Measurements from ENCODE around the gene CAPN12.
"Not testable (repeated sequence)": the region's sequence is repeated elsewhere in the genome, so short reads cannot be mapped to it uniquely, and the experiment has no call there.

CAPN12 gene, protein sequence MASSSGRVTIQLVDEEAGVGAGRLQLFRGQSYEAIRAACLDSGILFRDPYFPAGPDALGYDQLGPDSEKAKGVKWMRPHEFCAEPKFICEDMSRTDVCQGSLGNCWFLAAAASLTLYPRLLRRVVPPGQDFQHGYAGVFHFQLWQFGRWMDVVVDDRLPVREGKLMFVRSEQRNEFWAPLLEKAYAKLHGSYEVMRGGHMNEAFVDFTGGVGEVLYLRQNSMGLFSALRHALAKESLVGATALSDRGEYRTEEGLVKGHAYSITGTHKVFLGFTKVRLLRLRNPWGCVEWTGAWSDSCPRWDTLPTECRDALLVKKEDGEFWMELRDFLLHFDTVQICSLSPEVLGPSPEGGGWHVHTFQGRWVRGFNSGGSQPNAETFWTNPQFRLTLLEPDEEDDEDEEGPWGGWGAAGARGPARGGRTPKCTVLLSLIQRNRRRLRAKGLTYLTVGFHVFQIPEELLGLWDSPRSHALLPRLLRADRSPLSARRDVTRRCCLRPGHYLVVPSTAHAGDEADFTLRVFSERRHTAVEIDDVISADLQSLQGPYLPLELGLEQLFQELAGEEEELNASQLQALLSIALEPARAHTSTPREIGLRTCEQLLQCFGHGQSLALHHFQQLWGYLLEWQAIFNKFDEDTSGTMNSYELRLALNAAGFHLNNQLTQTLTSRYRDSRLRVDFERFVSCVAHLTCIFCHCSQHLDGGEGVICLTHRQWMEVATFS

DNA sequence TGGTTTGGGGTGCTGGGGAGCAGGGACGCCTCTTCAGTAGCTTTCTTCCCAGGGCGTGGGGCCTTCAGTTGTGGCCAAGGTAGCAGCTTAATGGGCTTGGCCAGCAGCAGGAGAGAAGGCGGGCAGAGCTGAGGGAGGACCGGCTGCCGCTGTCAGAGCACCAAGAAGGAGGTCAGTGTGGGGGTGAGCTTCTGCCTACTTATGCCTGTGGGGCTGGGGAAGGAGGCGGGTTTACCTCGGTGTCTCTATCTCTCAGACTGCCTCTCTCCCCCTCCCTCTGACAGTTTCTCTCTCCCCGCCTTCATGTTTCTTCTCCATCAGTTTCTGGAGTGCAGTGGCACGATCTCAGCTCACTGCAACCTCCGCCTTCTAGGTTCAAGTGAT is at the start of gene CAPN12:
CAPN12 (minus strand) TSS at position 177 of the 384 bp plus-strand sequence. CDS start 309 bp downstream, outside the sequence.
- no peak for DNase-seq

DNA sequence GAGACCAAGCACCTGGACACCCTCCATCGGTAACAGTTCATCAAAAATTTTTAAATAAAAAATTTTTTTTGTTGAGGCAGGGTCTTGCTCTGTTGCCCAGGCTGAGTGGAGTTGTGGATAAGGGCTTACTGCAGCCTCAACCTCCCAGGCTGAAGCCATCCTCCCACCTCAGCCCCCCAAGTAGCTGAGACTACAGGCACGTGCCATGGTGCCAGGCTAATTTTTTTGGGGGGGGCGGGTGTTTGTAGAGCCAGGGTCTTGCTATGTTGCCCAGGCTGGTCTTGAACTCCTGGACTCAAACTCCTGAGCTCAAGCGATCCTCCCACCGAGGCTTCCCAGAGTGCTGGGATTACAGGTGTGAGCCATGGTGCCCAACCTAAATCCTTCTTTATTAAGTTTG is 49.4 kb upstream of the CAPN12 start:
- DNase-seq, result no peak

DNA sequence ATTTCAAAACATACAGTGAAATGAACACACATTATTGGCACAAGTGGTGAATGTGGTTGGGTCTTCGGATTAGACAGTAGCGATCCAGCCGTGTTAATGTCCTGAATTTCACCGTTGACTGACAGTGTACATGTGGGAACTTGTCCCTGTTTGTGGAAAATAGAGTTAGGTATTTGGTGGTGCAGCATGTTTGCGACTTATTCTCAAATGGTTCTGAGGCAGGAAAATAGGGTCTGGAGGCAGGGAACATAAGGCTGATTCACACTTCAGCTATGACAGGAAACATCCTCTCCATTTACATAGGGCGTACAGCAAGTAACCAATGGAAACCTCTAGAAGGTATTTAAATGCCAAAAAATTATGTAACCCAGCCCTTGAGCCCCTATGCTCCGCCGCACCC is 48.9 kb upstream of the CAPN12 start:
- DNase-seq, result no peak

- DNase-seq, result no peak
Measured at GRCh38 chr19:38792250-38793111, 48.2 kb upstream of the CAPN12 start.

DNA sequence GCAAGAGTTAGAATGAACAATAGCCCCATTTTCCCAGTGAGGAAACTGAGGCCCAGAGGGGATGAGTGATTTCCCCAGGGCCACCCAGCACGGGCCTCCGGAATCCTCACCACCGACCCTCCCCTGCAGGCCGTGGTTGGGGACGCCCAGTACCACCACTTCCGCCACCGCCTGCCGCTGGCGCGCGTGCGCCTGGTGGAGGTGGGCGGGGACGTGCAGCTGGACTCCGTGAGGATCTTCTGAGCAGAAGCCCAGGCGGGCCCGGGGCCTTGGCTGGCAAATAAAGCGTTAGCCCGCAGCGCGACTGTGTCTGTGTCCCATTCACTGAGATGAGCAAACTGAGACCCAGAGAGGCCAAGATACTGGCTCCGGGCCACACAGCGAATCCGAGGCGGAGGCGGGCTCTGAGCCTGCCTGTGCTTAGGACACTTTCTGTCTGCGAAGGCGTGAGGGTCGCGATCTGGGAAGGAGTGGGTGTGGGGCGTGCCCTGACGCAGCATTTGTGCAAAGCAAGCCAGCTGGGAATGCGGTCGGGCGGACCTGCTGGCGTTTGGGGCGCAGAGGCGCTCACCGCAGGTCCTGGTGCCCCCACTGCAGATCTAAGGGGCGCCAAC is 47.3 kb upstream of the CAPN12 start:
- DNase-seq, result not testable (repeated sequence)

- not testable (repeated sequence) for DNase-seq
Measured at GRCh38 chr19:38790507-38791403, 46.5 kb upstream of the CAPN12 start.

DNA sequence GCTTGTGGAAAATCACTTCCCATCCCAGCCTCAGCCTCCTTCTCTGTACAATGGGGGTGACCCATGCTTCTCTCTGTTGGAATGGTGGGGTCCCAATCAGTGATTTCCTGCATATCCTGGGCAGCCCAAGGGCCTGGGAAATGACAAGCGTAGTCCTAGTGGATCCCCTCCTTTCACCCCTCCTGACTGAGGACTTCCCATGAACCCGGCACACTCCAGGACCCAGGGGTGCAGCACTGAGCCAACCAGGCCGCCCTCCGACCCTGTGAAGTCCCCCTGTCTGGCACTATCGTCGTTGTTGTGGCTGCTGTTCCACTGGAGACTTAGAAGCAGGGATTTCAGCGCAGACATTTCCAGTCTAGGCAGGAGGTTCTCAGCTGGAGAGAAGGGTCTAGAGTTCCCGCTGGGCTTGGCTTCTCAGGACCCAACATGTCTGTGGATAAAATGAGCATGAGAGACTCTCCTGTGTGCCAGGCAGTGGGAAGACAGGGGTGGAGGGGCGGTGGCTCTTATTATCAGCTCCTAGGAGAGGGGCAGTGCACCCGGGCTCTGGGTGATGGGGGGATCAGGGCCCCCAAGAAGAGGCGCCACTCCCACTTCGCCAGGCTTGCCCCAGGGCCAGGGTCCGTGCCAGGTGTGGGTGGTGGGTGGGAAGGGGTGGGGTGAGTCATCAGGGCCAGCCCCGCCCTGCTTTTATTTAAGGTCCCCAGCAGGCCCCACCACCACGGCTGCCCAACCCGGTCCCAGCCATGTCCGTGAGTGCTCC is 44.4 kb upstream of the CAPN12 start, which contains the start of gene LGALS7B:
LGALS7B (plus strand) TSS at position 723 of the 766 bp plus-strand sequence; CDS start at position 750, 27 bp downstream.
- no peak for DNase-seq

DNA sequence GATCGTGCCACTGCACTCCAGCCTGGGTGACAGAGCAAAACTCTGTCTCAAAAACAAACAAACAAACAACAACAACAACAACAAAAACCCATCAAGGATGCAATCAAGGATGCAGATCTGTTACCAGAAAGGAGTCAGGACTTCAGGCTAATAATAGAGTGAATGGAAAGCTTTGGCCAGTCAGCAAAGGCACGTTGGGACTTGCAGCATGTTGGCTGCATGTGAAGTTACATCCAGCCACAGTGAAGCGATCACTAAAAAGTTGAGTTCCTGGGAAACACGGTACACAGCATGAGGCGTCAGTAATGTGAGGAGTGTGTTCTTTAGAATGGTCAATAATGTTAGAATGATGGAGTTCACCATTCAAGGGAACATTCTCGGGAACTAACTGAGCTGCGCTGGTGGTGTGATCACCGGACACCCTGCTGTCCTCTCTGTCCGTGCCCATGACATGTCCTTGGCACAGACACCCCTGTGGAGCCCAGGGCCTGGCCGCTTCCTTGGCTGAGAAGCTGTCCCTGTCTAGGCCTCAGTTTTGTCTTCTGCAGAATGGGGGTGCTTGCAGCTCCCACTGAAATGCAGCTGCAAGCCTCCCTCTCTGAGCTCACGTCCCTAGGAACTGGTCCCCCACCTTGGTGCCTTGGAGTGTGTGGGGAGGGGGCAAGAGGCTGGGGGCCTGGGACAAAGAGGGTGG is 42.4 kb upstream of the CAPN12 start:
- no peak for DNase-seq

- not testable (repeated sequence) for DNase-seq
Measured at GRCh38 chr19:38786061-38786460, 41.8 kb upstream of the CAPN12 start.

DNA sequence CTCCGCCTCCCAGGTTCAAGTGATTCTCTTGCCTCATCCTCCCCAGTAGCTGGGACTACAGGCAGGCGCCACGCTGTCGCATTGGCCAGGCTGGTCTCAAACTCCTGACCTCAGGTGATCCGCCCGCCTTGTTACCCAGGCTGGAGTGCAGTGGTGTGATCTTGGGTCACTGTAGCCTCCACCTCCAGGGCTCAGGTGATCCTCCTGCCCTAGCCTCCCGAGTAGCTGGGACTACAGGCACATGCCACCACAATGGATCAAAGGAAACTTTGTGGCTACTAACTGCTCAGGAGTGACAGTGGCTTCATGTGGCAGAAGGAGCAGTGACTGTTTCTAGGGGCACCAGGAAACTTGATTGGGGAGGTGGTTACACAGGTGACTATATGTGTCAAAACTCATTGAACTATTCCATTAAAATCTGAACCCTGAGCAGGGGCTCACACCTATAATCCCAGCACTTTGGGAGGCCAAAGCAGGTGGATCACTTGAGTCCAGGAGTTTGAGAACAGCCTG is 41.0 kb upstream of the CAPN12 start:
- no peak for DNase-seq

GRCh38 chr19:38784224-38784623 is 40.0 kb upstream of the CAPN12 start:
- no peak for DNase-seq

GRCh38 chr19:38782212-38782611 is 37.9 kb upstream of the CAPN12 start:
- not testable (repeated sequence) for DNase-seq

GRCh38 chr19:38781058-38781457 is 36.8 kb upstream of the CAPN12 start:
- no peak for DNase-seq

GRCh38 chr19:38780443-38780842 is 36.2 kb upstream of the CAPN12 start:
- no peak for DNase-seq

DNA sequence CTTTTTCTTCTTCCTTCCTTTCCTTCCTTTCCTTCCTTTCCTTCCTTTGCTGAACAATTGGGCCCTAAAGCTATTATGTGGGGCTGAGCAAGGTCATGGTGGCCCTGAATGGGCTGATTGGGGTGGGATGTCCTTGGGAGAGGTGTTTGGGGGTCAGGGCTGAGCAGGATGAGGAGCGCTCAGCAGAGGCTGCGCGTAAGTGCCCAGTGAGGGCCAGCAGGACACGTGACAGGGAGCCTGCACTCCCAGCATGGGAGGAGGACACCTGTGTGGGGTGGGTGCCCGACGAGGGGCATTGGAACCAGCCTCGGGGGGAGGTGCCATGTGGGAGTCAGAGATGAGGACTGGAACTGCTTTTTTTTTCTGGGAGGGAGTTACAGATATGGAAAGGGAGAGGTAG is 34.5 kb upstream of the CAPN12 start:
- DNase-seq, result no peak

DNA sequence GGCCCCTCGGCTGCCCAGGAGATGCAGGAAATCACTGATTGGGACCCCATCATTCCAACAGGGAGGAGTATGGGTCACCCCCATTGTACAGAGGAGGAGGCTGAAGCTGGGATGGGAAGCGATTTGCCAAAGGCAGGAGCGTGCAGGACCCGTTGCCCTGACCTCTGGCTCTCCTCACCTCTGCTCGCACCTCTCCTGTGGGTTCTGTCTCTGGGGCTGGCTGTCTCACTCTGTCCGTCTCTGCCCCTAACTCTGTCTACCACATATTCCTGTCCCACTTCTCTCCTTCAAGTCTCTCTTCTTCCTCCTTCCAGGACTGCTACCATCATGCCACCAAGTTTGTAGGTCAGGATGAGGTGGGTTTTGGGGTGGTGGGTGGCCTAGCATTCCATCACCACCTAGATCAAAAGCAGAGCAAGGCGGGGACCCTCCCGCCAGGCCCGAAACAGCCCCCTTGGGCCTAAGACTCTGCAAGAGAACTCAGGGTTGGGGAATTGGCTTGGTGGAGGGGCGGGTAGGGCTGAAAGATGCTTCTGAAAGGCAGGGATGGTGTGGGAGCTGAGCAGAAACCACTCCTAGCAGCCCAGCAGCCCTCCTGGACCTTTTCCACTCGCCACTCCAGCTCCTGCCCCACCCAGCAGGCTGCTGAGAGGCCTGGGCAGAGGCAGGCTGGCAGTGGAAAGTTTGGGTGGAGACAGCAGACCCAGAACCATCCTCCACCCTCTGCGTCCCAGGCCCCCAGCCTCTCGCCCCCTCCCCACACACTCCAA is 30.1 kb upstream of the CAPN12 start:
- DNase-seq, result no peak

- DNase-seq, result no peak
Measured at GRCh38 chr19:38773469-38774177, 29.3 kb upstream of the CAPN12 start, which contains the start of gene LGALS7. Gene LGALS7 (minus strand): TSS chr19:38773517. CDS start chr19:38773492, 25 bp downstream.

- not testable (repeated sequence) for DNase-seq
Measured at GRCh38 chr19:38771569-38771968, 27.3 kb upstream of the CAPN12 start.
